ENCODE measurements around the gene KLHL29. TPM values are rescaled to one million over a fixed set of nuclear protein-coding genes. Genes with fewer than 3 reads are reported as not detected.

KLHL29 gene
- total and polyA plus RNA-seq, 4 donors = 0.29 to 2.3 (median 0.68) TPM

DNA sequence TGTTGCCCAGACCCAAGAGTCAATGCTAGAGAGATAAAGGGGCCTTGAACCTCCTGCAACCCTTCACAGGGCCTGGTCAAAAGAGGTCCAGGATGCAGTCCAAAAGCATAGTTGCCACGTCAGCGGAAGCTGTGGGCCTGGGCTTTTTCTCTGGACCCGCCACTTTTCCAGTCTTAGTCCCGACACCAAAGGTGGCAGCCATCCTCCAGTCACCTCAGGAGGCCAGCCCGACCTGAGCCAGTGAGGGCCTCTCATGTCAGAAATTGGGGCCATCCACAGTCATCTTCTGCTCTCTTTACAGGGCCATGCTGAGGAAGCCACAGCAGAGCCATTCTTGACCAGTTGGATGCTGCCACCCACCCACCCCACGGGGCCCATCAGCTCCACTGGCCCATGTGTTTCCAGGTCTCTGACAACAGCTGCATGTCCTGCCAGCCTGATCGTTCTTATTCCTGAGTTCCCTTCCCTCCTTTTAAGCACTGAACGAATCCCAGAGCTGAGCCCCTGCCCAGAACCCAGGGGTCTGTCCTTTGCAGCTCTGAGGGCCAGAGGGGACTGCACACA, 34.1 kb upstream of the KLHL29 start:
- Histone ChIP-seq H3K4me3 (ENCODE audit: low read depth in 1 of 3, low read length in 3 of 3) (no peak overlapping the region), H3K9ac (ENCODE audit: low read depth in 1 of 2, low read length in 2 of 2) (no peak overlapping the region), H3K27ac (ENCODE audit: low read depth in 1 of 2, low read length in 2 of 2) (no peak overlapping the region), H3K36me3 (ENCODE audit: control insufficient read depth in 4 of 4, insufficient read depth in 3 of 4, low read depth in 1 of 4, low read length in 3 of 4) (no peaks in the 10 kb centered on the region), H3K9me3 (ENCODE audit: control insufficient read depth in 4 of 4, low read length in 3 of 4) (no peaks in the 10 kb centered on the region), H3K27me3 (ENCODE audit: control insufficient read depth in 4 of 4, insufficient read depth in 4 of 4, low read length in 3 of 4) (no peaks in the 10 kb centered on the region), H3K4me1 (ENCODE audit: control insufficient read depth in 4 of 4, insufficient read depth in 4 of 4, low read length in 3 of 4) (peaks cover 0 to 8% (median 1%) of the 10 kb centered on the region in 4 donors)
- no peak for DNase-seq (ENCODE audit: low spot score)
- TF ChIP-seq, protein P1, sequence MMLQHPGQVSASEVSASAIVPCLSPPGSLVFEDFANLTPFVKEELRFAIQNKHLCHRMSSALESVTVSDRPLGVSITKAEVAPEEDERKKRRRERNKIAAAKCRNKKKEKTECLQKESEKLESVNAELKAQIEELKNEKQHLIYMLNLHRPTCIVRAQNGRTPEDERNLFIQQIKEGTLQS (IDR thresholded peaks at IDR 0.05) = no peak
- WGBS = 86% methylated on average over 8 of the region's 8 CpGs

DNA sequence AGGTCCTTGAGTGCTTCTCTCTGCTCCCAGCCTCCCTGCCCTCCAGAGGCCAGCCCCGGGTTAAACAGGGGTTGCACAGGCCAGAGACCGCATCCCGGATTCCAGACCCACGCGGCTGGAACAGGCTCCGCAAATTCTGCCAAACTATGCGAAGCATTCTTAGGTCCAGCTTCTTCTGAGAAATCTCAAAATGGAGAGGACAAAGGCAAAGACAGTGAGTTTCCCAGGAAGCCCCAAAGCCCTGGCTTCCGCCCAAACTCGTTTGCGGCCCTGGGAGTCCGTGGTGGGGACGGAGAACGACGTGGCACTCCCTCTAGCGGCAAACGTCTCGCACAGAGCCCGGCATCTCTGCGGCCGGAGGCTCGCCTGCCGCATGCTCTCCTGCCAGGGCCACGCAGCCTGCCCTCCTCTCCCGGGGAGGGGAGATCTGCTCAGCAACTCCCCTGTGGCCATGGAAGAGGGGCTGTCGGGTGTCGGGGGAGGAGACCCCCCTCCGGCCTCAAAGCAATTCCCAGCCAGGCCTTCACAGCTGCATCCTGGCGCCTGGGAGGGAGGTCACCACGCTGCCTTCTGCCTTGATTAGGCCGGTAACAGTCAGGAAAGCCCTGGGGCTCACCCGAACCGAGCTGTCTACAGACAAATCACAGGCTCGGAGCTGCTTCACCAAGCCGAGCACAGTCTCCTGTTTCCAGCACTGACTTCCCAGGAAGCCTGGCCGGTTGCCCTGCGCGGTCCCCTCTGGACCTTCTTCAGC, 33.4 kb upstream of the KLHL29 start:
- 27% methylated on average over 37 of the region's 37 CpGs for WGBS
- peak overlapping the region in 1 of 2 donors; percentile 7 for H3K27ac ChIP-seq (ENCODE audit: low read depth in 1 of 2, low read length in 2 of 2)
- no peak overlapping the region for H3K9ac ChIP-seq (ENCODE audit: low read depth in 1 of 2, low read length in 2 of 2)
- DNase-seq (ENCODE audit: low spot score) = peak; percentile 69
- no peaks in the 10 kb centered on the region for H3K9me3 ChIP-seq (ENCODE audit: control insufficient read depth in 4 of 4, low read length in 3 of 4)
- TF ChIP-seq, protein P2, sequence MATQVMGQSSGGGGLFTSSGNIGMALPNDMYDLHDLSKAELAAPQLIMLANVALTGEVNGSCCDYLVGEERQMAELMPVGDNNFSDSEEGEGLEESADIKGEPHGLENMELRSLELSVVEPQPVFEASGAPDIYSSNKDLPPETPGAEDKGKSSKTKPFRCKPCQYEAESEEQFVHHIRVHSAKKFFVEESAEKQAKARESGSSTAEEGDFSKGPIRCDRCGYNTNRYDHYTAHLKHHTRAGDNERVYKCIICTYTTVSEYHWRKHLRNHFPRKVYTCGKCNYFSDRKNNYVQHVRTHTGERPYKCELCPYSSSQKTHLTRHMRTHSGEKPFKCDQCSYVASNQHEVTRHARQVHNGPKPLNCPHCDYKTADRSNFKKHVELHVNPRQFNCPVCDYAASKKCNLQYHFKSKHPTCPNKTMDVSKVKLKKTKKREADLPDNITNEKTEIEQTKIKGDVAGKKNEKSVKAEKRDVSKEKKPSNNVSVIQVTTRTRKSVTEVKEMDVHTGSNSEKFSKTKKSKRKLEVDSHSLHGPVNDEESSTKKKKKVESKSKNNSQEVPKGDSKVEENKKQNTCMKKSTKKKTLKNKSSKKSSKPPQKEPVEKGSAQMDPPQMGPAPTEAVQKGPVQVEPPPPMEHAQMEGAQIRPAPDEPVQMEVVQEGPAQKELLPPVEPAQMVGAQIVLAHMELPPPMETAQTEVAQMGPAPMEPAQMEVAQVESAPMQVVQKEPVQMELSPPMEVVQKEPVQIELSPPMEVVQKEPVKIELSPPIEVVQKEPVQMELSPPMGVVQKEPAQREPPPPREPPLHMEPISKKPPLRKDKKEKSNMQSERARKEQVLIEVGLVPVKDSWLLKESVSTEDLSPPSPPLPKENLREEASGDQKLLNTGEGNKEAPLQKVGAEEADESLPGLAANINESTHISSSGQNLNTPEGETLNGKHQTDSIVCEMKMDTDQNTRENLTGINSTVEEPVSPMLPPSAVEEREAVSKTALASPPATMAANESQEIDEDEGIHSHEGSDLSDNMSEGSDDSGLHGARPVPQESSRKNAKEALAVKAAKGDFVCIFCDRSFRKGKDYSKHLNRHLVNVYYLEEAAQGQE (IDR thresholded peaks at IDR 0.05) = peak; percentile 45
- no peak for TF ChIP-seq HNF4A (conservative IDR thresholded peaks at IDR 0.05)
- peak in 1 of 2 donors; percentile 48 for TF ChIP-seq RXRA (IDR thresholded peaks at IDR 0.05)
- TF ChIP-seq FOXA2 (IDR thresholded peaks at IDR 0.05) = no peak
- TF ChIP-seq RAD21 (IDR thresholded peaks at IDR 0.05) = peak; percentile 95 to 97
- TF ChIP-seq, protein P3, sequence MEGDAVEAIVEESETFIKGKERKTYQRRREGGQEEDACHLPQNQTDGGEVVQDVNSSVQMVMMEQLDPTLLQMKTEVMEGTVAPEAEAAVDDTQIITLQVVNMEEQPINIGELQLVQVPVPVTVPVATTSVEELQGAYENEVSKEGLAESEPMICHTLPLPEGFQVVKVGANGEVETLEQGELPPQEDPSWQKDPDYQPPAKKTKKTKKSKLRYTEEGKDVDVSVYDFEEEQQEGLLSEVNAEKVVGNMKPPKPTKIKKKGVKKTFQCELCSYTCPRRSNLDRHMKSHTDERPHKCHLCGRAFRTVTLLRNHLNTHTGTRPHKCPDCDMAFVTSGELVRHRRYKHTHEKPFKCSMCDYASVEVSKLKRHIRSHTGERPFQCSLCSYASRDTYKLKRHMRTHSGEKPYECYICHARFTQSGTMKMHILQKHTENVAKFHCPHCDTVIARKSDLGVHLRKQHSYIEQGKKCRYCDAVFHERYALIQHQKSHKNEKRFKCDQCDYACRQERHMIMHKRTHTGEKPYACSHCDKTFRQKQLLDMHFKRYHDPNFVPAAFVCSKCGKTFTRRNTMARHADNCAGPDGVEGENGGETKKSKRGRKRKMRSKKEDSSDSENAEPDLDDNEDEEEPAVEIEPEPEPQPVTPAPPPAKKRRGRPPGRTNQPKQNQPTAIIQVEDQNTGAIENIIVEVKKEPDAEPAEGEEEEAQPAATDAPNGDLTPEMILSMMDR (IDR thresholded peaks at IDR 0.05; ENCODE audit: low read depth, low read length, missing input control) = peak; percentile 77
- peak; percentile 96 for TF ChIP-seq NR2F2 (IDR thresholded peaks at IDR 0.05)
- H3K27me3 ChIP-seq (ENCODE audit: control insufficient read depth in 4 of 4, insufficient read depth in 4 of 4, low read length in 3 of 4) = no peaks in the 10 kb centered on the region
- peaks cover 0 to 8% (median 1%) of the 10 kb centered on the region in 4 donors for H3K4me1 ChIP-seq (ENCODE audit: control insufficient read depth in 4 of 4, insufficient read depth in 4 of 4, low read length in 3 of 4)
- H3K36me3 ChIP-seq (ENCODE audit: control insufficient read depth in 4 of 4, insufficient read depth in 3 of 4, low read depth in 1 of 4, low read length in 3 of 4) = no peaks in the 10 kb centered on the region
- H3K4me3 ChIP-seq (ENCODE audit: low read depth in 1 of 3, low read length in 3 of 3) = no peak overlapping the region

DNA sequence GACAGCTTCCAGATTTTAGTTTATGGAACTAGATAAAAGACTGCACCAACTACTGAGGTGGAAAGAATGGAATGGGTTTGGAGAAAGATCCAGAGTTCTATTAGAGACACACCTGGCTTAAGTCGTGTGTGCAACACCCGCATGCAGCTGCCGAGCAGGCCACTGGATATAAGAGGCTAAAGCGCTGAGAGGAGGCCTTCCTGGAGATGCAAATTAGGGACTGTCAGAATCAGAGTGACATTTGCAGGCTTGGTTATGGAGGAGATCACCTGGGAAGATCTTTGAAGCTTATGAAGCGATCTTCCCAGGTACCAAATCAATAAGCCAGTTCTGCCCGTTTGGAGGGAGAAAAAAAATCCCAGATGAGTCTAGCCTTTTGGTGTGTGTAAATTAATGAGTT, 30.4 kb upstream of the KLHL29 start:
- H3K4me3 ChIP-seq (ENCODE audit: low read depth in 1 of 3, low read length in 3 of 3) = no peak overlapping the region
- 97% methylated on average over 6 of the region's 6 CpGs for WGBS
- H3K4me1 ChIP-seq (ENCODE audit: control insufficient read depth in 4 of 4, insufficient read depth in 4 of 4, low read length in 3 of 4) = peaks cover 0 to 8% (median 1%) of the 10 kb centered on the region in 4 donors
- H3K9me3 ChIP-seq (ENCODE audit: control insufficient read depth in 4 of 4, low read length in 3 of 4) = no peaks in the 10 kb centered on the region
- no peaks in the 10 kb centered on the region for H3K36me3 ChIP-seq (ENCODE audit: control insufficient read depth in 4 of 4, insufficient read depth in 3 of 4, low read depth in 1 of 4, low read length in 3 of 4)
- no peak for DNase-seq (ENCODE audit: low spot score)
- no peaks in the 10 kb centered on the region for H3K27me3 ChIP-seq (ENCODE audit: control insufficient read depth in 4 of 4, insufficient read depth in 4 of 4, low read length in 3 of 4)
- no peak overlapping the region for H3K27ac ChIP-seq (ENCODE audit: low read depth in 1 of 2, low read length in 2 of 2)
- H3K9ac ChIP-seq (ENCODE audit: low read depth in 1 of 2, low read length in 2 of 2) = no peak overlapping the region
- TF ChIP-seq HNF4A (conservative IDR thresholded peaks at IDR 0.05) = no peak
- TF ChIP-seq SP1 (IDR thresholded peaks at IDR 0.05) = no peak
- no peak for TF ChIP-seq NR2F2 (IDR thresholded peaks at IDR 0.05)
- TF ChIP-seq, protein P3 (IDR thresholded peaks at IDR 0.05; ENCODE audit: low read depth, low read length, missing input control) = no peak
- no peak for TF ChIP-seq TAF1 (conservative IDR thresholded peaks at IDR 0.05)
- TF ChIP-seq FOXA1 (IDR thresholded peaks at IDR 0.05) = no peak
- no peak for TF ChIP-seq JUND (IDR thresholded peaks at IDR 0.05)
- TF ChIP-seq YY1 (IDR thresholded peaks at IDR 0.05) = no peak
- TF ChIP-seq, protein P4, sequence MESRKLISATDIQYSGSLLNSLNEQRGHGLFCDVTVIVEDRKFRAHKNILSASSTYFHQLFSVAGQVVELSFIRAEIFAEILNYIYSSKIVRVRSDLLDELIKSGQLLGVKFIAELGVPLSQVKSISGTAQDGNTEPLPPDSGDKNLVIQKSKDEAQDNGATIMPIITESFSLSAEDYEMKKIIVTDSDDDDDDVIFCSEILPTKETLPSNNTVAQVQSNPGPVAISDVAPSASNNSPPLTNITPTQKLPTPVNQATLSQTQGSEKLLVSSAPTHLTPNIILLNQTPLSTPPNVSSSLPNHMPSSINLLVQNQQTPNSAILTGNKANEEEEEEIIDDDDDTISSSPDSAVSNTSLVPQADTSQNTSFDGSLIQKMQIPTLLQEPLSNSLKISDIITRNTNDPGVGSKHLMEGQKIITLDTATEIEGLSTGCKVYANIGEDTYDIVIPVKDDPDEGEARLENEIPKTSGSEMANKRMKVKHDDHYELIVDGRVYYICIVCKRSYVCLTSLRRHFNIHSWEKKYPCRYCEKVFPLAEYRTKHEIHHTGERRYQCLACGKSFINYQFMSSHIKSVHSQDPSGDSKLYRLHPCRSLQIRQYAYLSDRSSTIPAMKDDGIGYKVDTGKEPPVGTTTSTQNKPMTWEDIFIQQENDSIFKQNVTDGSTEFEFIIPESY (IDR thresholded peaks at IDR 0.05) = no peak

All from liver (tissue), 9 donors.